GM19328 (cell line): ENCODE results near the gene ANKRD53.

Experiments used
- ATAC-seq: cut with Tn5 transposase; IDR thresholded peaks from one replicate; pipeline ENCODE4 v1.9.1; 2021; ENCODE audit warnings: mild to moderate bottlenecking, moderate library complexity; ENCODE audit not compliant: unreplicated experiment

The ANKRD53 gene

GRCh38 chr2:70942396-70943204 is 35.8 kb upstream of the ANKRD53 start:
- ATAC-seq, result no peak

- no peak for ATAC-seq
Measured at GRCh38 chr2:70943205-70943871, 35.1 kb upstream of the ANKRD53 start.

- no peak for ATAC-seq
Measured at GRCh38 chr2:70944111-70944690, 34.2 kb upstream of the ANKRD53 start.

GRCh38 chr2:70946832-70947442 is 31.5 kb upstream of the ANKRD53 start:
- ATAC-seq, result no peak

- ATAC-seq, result no peak
Measured at GRCh38 chr2:70947556-70948184, 30.8 kb upstream of the ANKRD53 start.

GRCh38 chr2:70948337-70949003 is 30.0 kb upstream of the ANKRD53 start:
- no peak for ATAC-seq

- no peak for ATAC-seq
Measured at GRCh38 chr2:70949086-70949485, 29.3 kb upstream of the ANKRD53 start.

- no peak for ATAC-seq
Measured at GRCh38 chr2:70954886-70955285, 23.5 kb upstream of the ANKRD53 start.

- ATAC-seq, result no peak
Measured at GRCh38 chr2:70956141-70956540, 22.3 kb upstream of the ANKRD53 start.

GRCh38 chr2:70957798-70958197 is 20.6 kb upstream of the ANKRD53 start:
- no peak for ATAC-seq

- ATAC-seq, result no peak
Measured at GRCh38 chr2:70958759-70959158, 19.7 kb upstream of the ANKRD53 start.

- no peak for ATAC-seq
Measured at GRCh38 chr2:70959271-70959761, 19.1 kb upstream of the ANKRD53 start.

GRCh38 chr2:70959851-70960832 is 18.3 kb upstream of the ANKRD53 start:
- ATAC-seq, result no peak

GRCh38 chr2:70960833-70961647 is 17.4 kb upstream of the ANKRD53 start:
- ATAC-seq, result no peak

- ATAC-seq, result no peak
Measured at GRCh38 chr2:70961648-70961994, 16.8 kb upstream of the ANKRD53 start.

- ATAC-seq, result no peak
Measured at GRCh38 chr2:70962211-70962884, 16.1 kb upstream of the ANKRD53 start.

- no peak for ATAC-seq
Measured at GRCh38 chr2:70962885-70963878, 15.2 kb upstream of the ANKRD53 start.
